ENCODE results near the gene AGTR1. TPM values are rescaled to one million over a fixed set of nuclear protein-coding genes. Genes with fewer than 3 reads are reported as not detected.
"Not testable (repeated sequence)": the region's sequence is repeated elsewhere in the genome, so short reads cannot be mapped to it uniquely, and the experiment has no call there.

AGTR1 gene
- total RNA-seq, 1 donor from 2014 or later = 41.8 TPM

DNA sequence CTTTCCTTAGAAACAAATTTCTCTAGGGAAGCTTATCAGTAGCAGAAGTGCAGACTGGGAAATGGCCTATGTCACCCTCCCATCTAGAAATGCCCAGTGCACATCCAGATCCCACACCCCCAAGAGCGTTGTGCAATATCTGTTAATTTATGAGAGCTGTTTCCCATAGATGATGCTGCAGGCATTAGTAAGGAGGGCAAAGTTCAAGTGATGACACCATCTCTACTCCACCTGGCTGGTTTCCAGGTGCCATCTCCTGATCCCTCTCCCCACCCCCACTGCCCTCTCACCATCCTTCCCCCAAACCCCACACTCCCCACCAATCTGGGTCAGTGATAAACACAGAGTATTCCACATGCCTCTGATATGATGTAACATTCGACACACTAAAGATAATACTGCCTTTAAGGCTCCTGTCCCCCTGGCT, 39.4 kb downstream of the AGTR1 start:
- H3K4me1 ChIP-seq (ENCODE audit: control insufficient read depth in 3 of 3, insufficient read depth in 3 of 3, low read length in 3 of 3) = no peaks in the 10 kb centered on the region
- H3K9ac ChIP-seq (ENCODE audit: low read depth in 1 of 3, low read length in 3 of 3) = no peak overlapping the region
- no peaks in the 10 kb centered on the region for H3K9me3 ChIP-seq (ENCODE audit: control insufficient read depth in 3 of 3, low read length in 3 of 3)
- H3K4me3 ChIP-seq (ENCODE audit: low read length in 3 of 3) = no peak overlapping the region
- H3K27me3 ChIP-seq (ENCODE audit: control insufficient read depth in 3 of 3, insufficient read depth in 3 of 3, low read length in 3 of 3) = no peaks in the 10 kb centered on the region
- H3K27ac ChIP-seq (ENCODE audit: low read depth, low read length) = no peak overlapping the region
- peaks cover 0 to 6% (median 0%) of the 10 kb centered on the region in 3 donors for H3K36me3 ChIP-seq (ENCODE audit: control insufficient read depth in 3 of 3, insufficient read depth in 3 of 3, low read length in 3 of 3)

DNA sequence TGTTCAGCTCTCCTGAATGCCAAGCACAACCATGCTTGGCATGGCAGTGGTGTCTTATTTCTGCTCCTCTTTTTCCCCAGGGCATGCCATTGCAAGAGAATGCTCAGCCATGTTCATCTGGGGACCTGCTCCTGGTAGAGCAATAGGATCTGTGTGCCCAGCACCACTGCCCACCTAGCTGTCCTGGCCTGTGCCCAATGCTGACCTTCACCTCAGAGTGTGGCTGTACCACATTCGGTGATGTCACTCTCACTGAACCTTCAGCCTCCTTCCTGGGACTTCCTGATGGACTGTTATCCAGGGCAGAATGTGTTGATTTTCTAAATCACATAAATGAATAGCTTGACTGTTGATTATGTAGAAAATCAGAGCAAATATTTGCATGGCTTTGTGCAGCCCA, 42.0 kb downstream of the AGTR1 start:
- H3K9me3 ChIP-seq (ENCODE audit: control insufficient read depth in 3 of 3, low read length in 3 of 3) = no peaks in the 10 kb centered on the region
- H3K4me3 ChIP-seq (ENCODE audit: low read length in 3 of 3) = no peak overlapping the region
- H3K4me1 ChIP-seq (ENCODE audit: control insufficient read depth in 3 of 3, insufficient read depth in 3 of 3, low read length in 3 of 3) = no peaks in the 10 kb centered on the region
- H3K36me3 ChIP-seq (ENCODE audit: control insufficient read depth in 3 of 3, insufficient read depth in 3 of 3, low read length in 3 of 3) = peaks cover 0 to 6% (median 0%) of the 10 kb centered on the region in 3 donors
- H3K27ac ChIP-seq (ENCODE audit: low read depth, low read length) = no peak overlapping the region
- no peak overlapping the region for H3K9ac ChIP-seq (ENCODE audit: low read depth in 1 of 3, low read length in 3 of 3)
- no peaks in the 10 kb centered on the region for H3K27me3 ChIP-seq (ENCODE audit: control insufficient read depth in 3 of 3, insufficient read depth in 3 of 3, low read length in 3 of 3)

- no peaks in the 10 kb centered on the region for H3K9me3 ChIP-seq (ENCODE audit: control insufficient read depth in 3 of 3, low read length in 3 of 3)
- no peaks in the 10 kb centered on the region for H3K27me3 ChIP-seq (ENCODE audit: control insufficient read depth in 3 of 3, insufficient read depth in 3 of 3, low read length in 3 of 3)
- no peak overlapping the region for H3K4me3 ChIP-seq (ENCODE audit: low read length in 3 of 3)
- H3K27ac ChIP-seq (ENCODE audit: low read depth, low read length) = no peak overlapping the region
- peaks cover 0 to 6% (median 0%) of the 10 kb centered on the region in 3 donors for H3K36me3 ChIP-seq (ENCODE audit: control insufficient read depth in 3 of 3, insufficient read depth in 3 of 3, low read length in 3 of 3)
- H3K4me1 ChIP-seq (ENCODE audit: control insufficient read depth in 3 of 3, insufficient read depth in 3 of 3, low read length in 3 of 3) = no peaks in the 10 kb centered on the region
- H3K9ac ChIP-seq (ENCODE audit: low read depth in 1 of 3, low read length in 3 of 3) = no peak overlapping the region
Observed at GRCh38 chr3:148740291-148740690, 42.6 kb downstream of the AGTR1 start.

GRCh38 chr3:148741219-148741618, 43.5 kb downstream of the AGTR1 start:
- peaks cover 0 to 6% (median 0%) of the 10 kb centered on the region in 3 donors for H3K36me3 ChIP-seq (ENCODE audit: control insufficient read depth in 3 of 3, insufficient read depth in 3 of 3, low read length in 3 of 3)
- H3K4me1 ChIP-seq (ENCODE audit: control insufficient read depth in 3 of 3, insufficient read depth in 3 of 3, low read length in 3 of 3) = no peaks in the 10 kb centered on the region
- no peak overlapping the region for H3K4me3 ChIP-seq (ENCODE audit: low read length in 3 of 3)
- H3K9me3 ChIP-seq (ENCODE audit: control insufficient read depth in 3 of 3, low read length in 3 of 3) = no peaks in the 10 kb centered on the region
- H3K27me3 ChIP-seq (ENCODE audit: control insufficient read depth in 3 of 3, insufficient read depth in 3 of 3, low read length in 3 of 3) = no peaks in the 10 kb centered on the region
- no peak overlapping the region for H3K9ac ChIP-seq (ENCODE audit: low read depth in 1 of 3, low read length in 3 of 3)
- no peak overlapping the region for H3K27ac ChIP-seq (ENCODE audit: low read depth, low read length)

GRCh38 chr3:148742118-148742517, 44.4 kb downstream of the AGTR1 start:
- Histone ChIP-seq H3K27ac (ENCODE audit: low read depth, low read length) (no peak overlapping the region), H3K9me3 (ENCODE audit: control insufficient read depth in 3 of 3, low read length in 3 of 3) (no peaks in the 10 kb centered on the region), H3K4me1 (ENCODE audit: control insufficient read depth in 3 of 3, insufficient read depth in 3 of 3, low read length in 3 of 3) (no peaks in the 10 kb centered on the region), H3K4me3 (ENCODE audit: low read length in 3 of 3) (no peak overlapping the region), H3K36me3 (ENCODE audit: control insufficient read depth in 3 of 3, insufficient read depth in 3 of 3, low read length in 3 of 3) (peaks cover 0 to 6% (median 0%) of the 10 kb centered on the region in 3 donors), H3K9ac (ENCODE audit: low read depth in 1 of 3, low read length in 3 of 3) (no peak overlapping the region), H3K27me3 (ENCODE audit: control insufficient read depth in 3 of 3, insufficient read depth in 3 of 3, low read length in 3 of 3) (no peaks in the 10 kb centered on the region)

GRCh38 chr3:148746053-148746452, 48.4 kb downstream of the AGTR1 start:
- H3K9ac ChIP-seq (ENCODE audit: low read depth in 1 of 3, low read length in 3 of 3) = no peak overlapping the region
- peaks cover 0 to 3% (median 0%) of the 10 kb centered on the region in 3 donors for H3K36me3 ChIP-seq (ENCODE audit: control insufficient read depth in 3 of 3, insufficient read depth in 3 of 3, low read length in 3 of 3)
- no peak overlapping the region for H3K27ac ChIP-seq (ENCODE audit: low read depth, low read length)
- H3K4me3 ChIP-seq (ENCODE audit: low read length in 3 of 3) = no peak overlapping the region
- no peaks in the 10 kb centered on the region for H3K9me3 ChIP-seq (ENCODE audit: control insufficient read depth in 3 of 3, low read length in 3 of 3)
- H3K27me3 ChIP-seq (ENCODE audit: control insufficient read depth in 3 of 3, insufficient read depth in 3 of 3, low read length in 3 of 3) = no peaks in the 10 kb centered on the region
- H3K4me1 ChIP-seq (ENCODE audit: control insufficient read depth in 3 of 3, insufficient read depth in 3 of 3, low read length in 3 of 3) = no peaks in the 10 kb centered on the region

- Histone ChIP-seq H3K4me1 (ENCODE audit: control insufficient read depth in 3 of 3, insufficient read depth in 3 of 3, low read length in 3 of 3) (no peaks in the 10 kb centered on the region), H3K27ac (ENCODE audit: low read depth, low read length) (no peak overlapping the region), H3K9me3 (ENCODE audit: control insufficient read depth in 3 of 3, low read length in 3 of 3) (no peaks in the 10 kb centered on the region), H3K36me3 (ENCODE audit: control insufficient read depth in 3 of 3, insufficient read depth in 3 of 3, low read length in 3 of 3) (no peaks in the 10 kb centered on the region), H3K9ac (ENCODE audit: low read depth in 1 of 3, low read length in 3 of 3) (no peak overlapping the region), H3K4me3 (ENCODE audit: low read length in 3 of 3) (no peak overlapping the region), H3K27me3 (ENCODE audit: control insufficient read depth in 3 of 3, insufficient read depth in 3 of 3, low read length in 3 of 3) (no peaks in the 10 kb centered on the region)
Observed at GRCh38 chr3:148748283-148748682, 50.6 kb downstream of the AGTR1 start.

GRCh38 chr3:148750296-148750695, 52.6 kb downstream of the AGTR1 start:
- Histone ChIP-seq H3K4me3 (ENCODE audit: low read length in 3 of 3) (no peak overlapping the region), H3K27ac (ENCODE audit: low read depth, low read length) (no peak overlapping the region), H3K9me3 (ENCODE audit: control insufficient read depth in 3 of 3, low read length in 3 of 3) (no peaks in the 10 kb centered on the region), H3K36me3 (ENCODE audit: control insufficient read depth in 3 of 3, insufficient read depth in 3 of 3, low read length in 3 of 3) (no peaks in the 10 kb centered on the region), H3K27me3 (ENCODE audit: control insufficient read depth in 3 of 3, insufficient read depth in 3 of 3, low read length in 3 of 3) (no peaks in the 10 kb centered on the region), H3K4me1 (ENCODE audit: control insufficient read depth in 3 of 3, insufficient read depth in 3 of 3, low read length in 3 of 3) (no peaks in the 10 kb centered on the region), H3K9ac (ENCODE audit: low read depth in 1 of 3, low read length in 3 of 3) (no peak overlapping the region)

GRCh38 chr3:148751461-148751860, 53.8 kb downstream of the AGTR1 start:
- H3K27me3 ChIP-seq (ENCODE audit: control insufficient read depth in 3 of 3, insufficient read depth in 3 of 3, low read length in 3 of 3) = no peaks in the 10 kb centered on the region
- H3K4me1 ChIP-seq (ENCODE audit: control insufficient read depth in 3 of 3, insufficient read depth in 3 of 3, low read length in 3 of 3) = no peaks in the 10 kb centered on the region
- no peak overlapping the region for H3K9ac ChIP-seq (ENCODE audit: low read depth in 1 of 3, low read length in 3 of 3)
- H3K4me3 ChIP-seq (ENCODE audit: low read length in 3 of 3) = no peak overlapping the region
- no peaks in the 10 kb centered on the region for H3K36me3 ChIP-seq (ENCODE audit: control insufficient read depth in 3 of 3, insufficient read depth in 3 of 3, low read length in 3 of 3)
- no peaks in the 10 kb centered on the region for H3K9me3 ChIP-seq (ENCODE audit: control insufficient read depth in 3 of 3, low read length in 3 of 3)
- H3K27ac ChIP-seq (ENCODE audit: low read depth, low read length) = no peak overlapping the region

- H3K36me3 ChIP-seq (ENCODE audit: control insufficient read depth in 3 of 3, insufficient read depth in 3 of 3, low read length in 3 of 3); H3K27me3 ChIP-seq (ENCODE audit: control insufficient read depth in 3 of 3, insufficient read depth in 3 of 3, low read length in 3 of 3); H3K9me3 ChIP-seq (ENCODE audit: control insufficient read depth in 3 of 3, low read length in 3 of 3); H3K27ac ChIP-seq (ENCODE audit: low read depth, low read length); H3K4me3 ChIP-seq (ENCODE audit: low read length in 3 of 3); H3K4me1 ChIP-seq (ENCODE audit: control insufficient read depth in 3 of 3, insufficient read depth in 3 of 3, low read length in 3 of 3); H3K9ac ChIP-seq (ENCODE audit: low read depth in 1 of 3, low read length in 3 of 3): not testable (repeated sequence)
Observed at GRCh38 chr3:148753385-148753784, 55.7 kb downstream of the AGTR1 start.

DNA sequence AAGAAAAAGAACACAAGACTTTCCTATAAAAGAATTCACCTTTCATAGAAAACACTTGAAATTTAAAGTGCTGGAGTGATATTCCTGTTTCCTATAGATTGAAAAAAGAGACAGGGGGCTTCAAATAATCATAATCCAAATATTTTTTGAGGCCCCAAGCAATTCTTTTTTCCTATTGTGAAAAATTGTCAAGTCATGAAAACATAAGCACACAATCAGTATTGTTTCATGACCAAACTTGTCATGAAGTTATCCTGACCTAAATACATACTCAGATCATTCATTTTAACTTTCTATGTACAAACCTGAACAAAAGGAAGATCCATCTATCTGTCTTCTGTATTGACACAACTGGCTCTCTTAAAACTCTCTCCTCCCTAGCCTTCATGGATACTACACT, 57.9 kb downstream of the AGTR1 start:
- no peaks in the 10 kb centered on the region for H3K36me3 ChIP-seq (ENCODE audit: control insufficient read depth in 3 of 3, insufficient read depth in 3 of 3, low read length in 3 of 3)
- H3K9ac ChIP-seq (ENCODE audit: low read depth in 1 of 3, low read length in 3 of 3) = no peak overlapping the region
- no peak overlapping the region for H3K4me3 ChIP-seq (ENCODE audit: low read length in 3 of 3)
- H3K27ac ChIP-seq (ENCODE audit: low read depth, low read length) = no peak overlapping the region
- H3K27me3 ChIP-seq (ENCODE audit: control insufficient read depth in 3 of 3, insufficient read depth in 3 of 3, low read length in 3 of 3) = no peaks in the 10 kb centered on the region
- H3K4me1 ChIP-seq (ENCODE audit: control insufficient read depth in 3 of 3, insufficient read depth in 3 of 3, low read length in 3 of 3) = no peaks in the 10 kb centered on the region
- H3K9me3 ChIP-seq (ENCODE audit: control insufficient read depth in 3 of 3, low read length in 3 of 3) = peaks cover 0 to 2% (median 0%) of the 10 kb centered on the region in 3 donors
